ENCODE measurements around the gene ATXN1.

GRCh38 chr6:16578695-16579285 lies 182.5 kb downstream of the ATXN1 start:
- TF ChIP-seq ZBTB44 (tag by site-specific recombination; IDR thresholded peaks at IDR 0.05) = no peak
- TF ChIP-seq ZNF629 (tag by site-specific recombination; IDR thresholded peaks at IDR 0.05) = no peak
- TF ChIP-seq BCL11A (tag by site-specific recombination; IDR thresholded peaks at IDR 0.05; ENCODE audit: low read depth) = no peak
- TF ChIP-seq TCF7L2 (IDR thresholded peaks at IDR 0.05; ENCODE audit: borderline replicate concordance, low read depth, low read length) = no peak
- TF ChIP-seq ZNF221 (tag by site-specific recombination; IDR thresholded peaks at IDR 0.05; ENCODE audit: borderline replicate concordance) = no peak
- TF ChIP-seq ZSCAN18 (tag by site-specific recombination; IDR thresholded peaks at IDR 0.05) = no peak
- no peak for TF ChIP-seq ZNF639 (tag by site-specific recombination; IDR thresholded peaks at IDR 0.05)
- TF ChIP-seq ZNF830 (tag by site-specific recombination; IDR thresholded peaks at IDR 0.05; ENCODE audit: low read depth) = no peak
- no peak for TF ChIP-seq CTCF (tag by site-specific recombination; IDR thresholded peaks at IDR 0.05)
